Measurements from ENCODE around the gene PODXL.

DNA sequence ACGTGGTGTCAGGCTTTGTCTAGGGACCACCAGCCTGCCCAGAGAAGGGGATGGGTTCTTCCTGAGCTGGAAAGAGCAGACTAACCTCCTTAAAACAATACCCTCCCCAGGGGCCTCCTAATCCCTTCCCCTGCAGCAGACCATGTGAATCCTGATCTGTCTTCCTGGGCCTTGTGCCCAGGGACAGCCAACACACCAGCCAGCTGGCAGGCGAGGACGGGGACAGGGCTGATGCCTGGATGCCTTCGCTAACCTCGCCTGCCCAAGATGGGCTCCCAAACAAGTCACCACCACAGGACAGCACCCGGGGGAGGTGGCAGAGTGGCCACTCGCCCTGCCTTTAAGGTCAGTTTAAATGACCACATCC lies 17.6 kb downstream of the PODXL start:
- TF ChIP-seq, protein P1, sequence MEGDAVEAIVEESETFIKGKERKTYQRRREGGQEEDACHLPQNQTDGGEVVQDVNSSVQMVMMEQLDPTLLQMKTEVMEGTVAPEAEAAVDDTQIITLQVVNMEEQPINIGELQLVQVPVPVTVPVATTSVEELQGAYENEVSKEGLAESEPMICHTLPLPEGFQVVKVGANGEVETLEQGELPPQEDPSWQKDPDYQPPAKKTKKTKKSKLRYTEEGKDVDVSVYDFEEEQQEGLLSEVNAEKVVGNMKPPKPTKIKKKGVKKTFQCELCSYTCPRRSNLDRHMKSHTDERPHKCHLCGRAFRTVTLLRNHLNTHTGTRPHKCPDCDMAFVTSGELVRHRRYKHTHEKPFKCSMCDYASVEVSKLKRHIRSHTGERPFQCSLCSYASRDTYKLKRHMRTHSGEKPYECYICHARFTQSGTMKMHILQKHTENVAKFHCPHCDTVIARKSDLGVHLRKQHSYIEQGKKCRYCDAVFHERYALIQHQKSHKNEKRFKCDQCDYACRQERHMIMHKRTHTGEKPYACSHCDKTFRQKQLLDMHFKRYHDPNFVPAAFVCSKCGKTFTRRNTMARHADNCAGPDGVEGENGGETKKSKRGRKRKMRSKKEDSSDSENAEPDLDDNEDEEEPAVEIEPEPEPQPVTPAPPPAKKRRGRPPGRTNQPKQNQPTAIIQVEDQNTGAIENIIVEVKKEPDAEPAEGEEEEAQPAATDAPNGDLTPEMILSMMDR (conservative IDR thresholded peaks at IDR 0.05 in 1 of 2, IDR thresholded peaks at IDR 0.05 in 1 of 2; ENCODE audit: low read depth in 1 of 2, low read length in 2 of 2), result no peak
- TF ChIP-seq EZH2 (IDR thresholded peaks at IDR 0.05; ENCODE audit: low read length, missing control alignments), result no peak

Data from fibroblast of lung (primary cell).